Keratinocyte (primary cell): ENCODE results near the gene CAPRIN2. TPM values are rescaled to one million over a fixed set of nuclear protein-coding genes. Genes with fewer than 3 reads are reported as not detected.

Source experiments
- DNase-seq: peaks from one replicate; pipeline ENCODE4 v3.0.0-alpha.2; 2011; ENCODE audit warnings: low read depth, missing footprints, low spot score
- FAIRE-seq: peaks from 2 replicates; lab custom pipeline; 2011; peaks lifted over from hg19 to GRCh38; lab: Jason Lieb, UNC
- H2AFZ ChIP-seq: 2 replicates; pipeline ENCODE4 v1.6.0; 2012; ENCODE audit warnings: low read length, control low read depth, inconsistent platforms; ENCODE audit not compliant: control insufficient read depth
- H3K27ac ChIP-seq: 2 replicates; pipeline ENCODE4 v1.5.1; 2011; ENCODE audit warnings: low read length; ENCODE audit not compliant: control insufficient read depth, insufficient read depth
- H3K27me3 ChIP-seq: 3 replicates; pipeline ENCODE4 v1.6.0; 2011; ENCODE audit warnings: low read length; ENCODE audit not compliant: control insufficient read depth, insufficient read depth; ENCODE audit errors: extremely low read depth
- H3K36me3 ChIP-seq, 2 experiments: 2 replicates in 1 of 2; 3 replicates in 1 of 2; pipeline ENCODE4 v1.5.1; 2011; ENCODE audit warnings: low read length in 2 of 2, mild to moderate bottlenecking in 1 of 2; ENCODE audit not compliant: control insufficient read depth in 2 of 2, insufficient read depth in 2 of 2; ENCODE audit errors: extremely low read depth in 1 of 2
- H3K4me1 ChIP-seq: 3 replicates; pipeline ENCODE4 v1.5.1; 2011; ENCODE audit warnings: low read length; ENCODE audit not compliant: control insufficient read depth, insufficient read depth; ENCODE audit errors: extremely low read depth
- H3K4me2 ChIP-seq: 3 replicates; pipeline ENCODE4 v1.6.0; 2011; ENCODE audit warnings: low read depth, low read length; ENCODE audit not compliant: control insufficient read depth, insufficient read depth; ENCODE audit errors: extremely low read depth
- H3K4me3 ChIP-seq, 3 experiments: fragments of 200-600 bp in 1 of 3; sonication (generic) in 1 of 3; 2 replicates in 2 of 3; 3 replicates in 1 of 3; pipeline ENCODE4 v1.5.1; 2011 to 2016; ENCODE audit warnings: low read length in 3 of 3, mild to moderate bottlenecking in 3 of 3, control low read depth in 2 of 3, inconsistent platforms in 1 of 3, low read depth in 1 of 3, mixed read lengths in 1 of 3, mixed run types in 1 of 3, moderate library complexity in 1 of 3; ENCODE audit not compliant: control insufficient read depth in 2 of 3, insufficient read depth in 2 of 3; ENCODE audit errors: extremely low read depth in 1 of 3
- H3K79me2 ChIP-seq: 2 replicates; pipeline ENCODE4 v1.6.0; 2012; ENCODE audit warnings: low read length; ENCODE audit not compliant: control insufficient read depth, insufficient read depth
- H3K9ac ChIP-seq: 3 replicates; pipeline ENCODE4 v1.6.0; 2011; ENCODE audit warnings: low read length; ENCODE audit not compliant: control insufficient read depth, insufficient read depth; ENCODE audit errors: extremely low read depth
- H3K9me1 ChIP-seq: 3 replicates; pipeline ENCODE4 v1.6.0; 2011; ENCODE audit warnings: low read length; ENCODE audit not compliant: control insufficient read depth, insufficient read depth; ENCODE audit errors: extremely low read depth
- H3K9me3 ChIP-seq: 2 replicates; pipeline ENCODE4 v1.5.1; 2012; ENCODE audit warnings: low read depth, low read length; ENCODE audit not compliant: control insufficient read depth
- H4K20me1 ChIP-seq: 3 replicates; pipeline ENCODE4 v1.6.0; 2011; ENCODE audit warnings: low read length; ENCODE audit not compliant: control insufficient read depth, insufficient read depth; ENCODE audit errors: extremely low read depth
- EZH2 ChIP-seq: IDR thresholded peaks from one replicate; pipeline ENCODE4 v1.6.1; 2012; ENCODE audit warnings: inconsistent platforms, mild to moderate bottlenecking, low read length, moderate library complexity
- dilution Hi-C: fragments of 300-500 bp; cut with MboI; formaldehyde crosslinking; loops from one replicate; pipeline ENCODE4 v1.7.0; 2020; ENCODE audit warnings: low sequenced_read_pairs; ENCODE audit not compliant: extremely low pct_ligation_motif_present
- polyA plus RNA-seq, 5 experiments: library from polyadenylated mRNA; depleted of rRNA in 3 of 5; stranded (reverse) in 3 of 5; stranded (forward) in 1 of 5; unstranded in 1 of 5; fragments of >200 nt; gene quantifications; 1 replicate in 1 of 5; 2 replicates in 3 of 5; 3 replicates in 1 of 5; pipeline versions ENCODE4 v1.2.1 to v1.2.3, GENCODE V29; 2011 to 2012; ENCODE audit warnings: missing spikeins in 2 of 5, low read depth in 1 of 5, low replicate concordance in 1 of 5
- TF ChIP-seq, protein P1 (sequence below), 3 experiments: IDR thresholded peaks in 1 of 3; conservative IDR thresholded peaks in 1 of 3; optimal IDR thresholded peaks in 1 of 3; 2 replicates in 2 of 3; 3 replicates in 1 of 3; pipeline versions ENCODE3 to v1.5.1; 2011; ENCODE audit warnings: low read length in 3 of 3, mild to moderate bottlenecking in 3 of 3, moderate library complexity in 2 of 3, control low read depth in 1 of 3, inconsistent platforms in 1 of 3; ENCODE audit not compliant: insufficient read depth in 2 of 3; ENCODE audit errors: extremely low read depth in 1 of 3

CAPRIN2 gene
- polyA plus RNA-seq, 1 donor (not counting 4 experiments of a cell fraction or from before 2014, with no cell fraction given), result 32.4 TPM

DNA sequence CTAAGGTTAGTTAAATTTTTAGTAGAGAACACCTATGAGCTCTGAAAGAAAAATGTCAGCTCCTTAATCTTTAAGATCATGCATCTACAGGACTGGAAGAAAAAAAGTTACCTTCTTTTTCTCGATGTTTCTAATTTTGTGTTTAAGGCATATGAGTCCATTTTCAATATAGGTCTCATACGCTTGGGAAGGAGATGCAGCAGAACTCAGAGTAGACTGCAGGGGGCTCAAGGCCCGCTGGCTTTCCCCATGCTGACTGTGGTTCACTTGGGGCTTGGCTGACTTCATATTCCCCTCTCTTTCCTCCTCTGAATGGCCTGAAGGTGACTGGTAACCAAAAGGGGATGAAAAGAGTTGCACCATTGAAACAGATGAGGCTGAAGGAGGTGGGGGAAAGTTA, 1.5 kb downstream of the CAPRIN2 start:
- Histone ChIP-seq H3K9ac (peak overlapping the region; percentile 76), H3K4me3 (peak overlapping the region; percentile 79 to 94 (median 90)), H2AFZ (no peak overlapping the region), H3K9me3 (no peaks in the 10 kb centered on the region), H4K20me1 (peaks cover 5% of the 10 kb centered on the region), H3K79me2 (peaks cover 49% of the 10 kb centered on the region), H3K4me1 (peaks cover 42% of the 10 kb centered on the region), H3K9me1 (peaks cover 3% of the 10 kb centered on the region), H3K27me3 (no peaks in the 10 kb centered on the region), H3K4me2 (peak overlapping the region; percentile 99), H3K27ac (no peak overlapping the region), H3K36me3 (peaks cover 1 to 12% of the 10 kb centered on the region in 2 experiments)
- FAIRE-seq, result no peak
- DNase-seq, result no peak
- TF ChIP-seq EZH2, result no peak
- TF ChIP-seq, protein P1, sequence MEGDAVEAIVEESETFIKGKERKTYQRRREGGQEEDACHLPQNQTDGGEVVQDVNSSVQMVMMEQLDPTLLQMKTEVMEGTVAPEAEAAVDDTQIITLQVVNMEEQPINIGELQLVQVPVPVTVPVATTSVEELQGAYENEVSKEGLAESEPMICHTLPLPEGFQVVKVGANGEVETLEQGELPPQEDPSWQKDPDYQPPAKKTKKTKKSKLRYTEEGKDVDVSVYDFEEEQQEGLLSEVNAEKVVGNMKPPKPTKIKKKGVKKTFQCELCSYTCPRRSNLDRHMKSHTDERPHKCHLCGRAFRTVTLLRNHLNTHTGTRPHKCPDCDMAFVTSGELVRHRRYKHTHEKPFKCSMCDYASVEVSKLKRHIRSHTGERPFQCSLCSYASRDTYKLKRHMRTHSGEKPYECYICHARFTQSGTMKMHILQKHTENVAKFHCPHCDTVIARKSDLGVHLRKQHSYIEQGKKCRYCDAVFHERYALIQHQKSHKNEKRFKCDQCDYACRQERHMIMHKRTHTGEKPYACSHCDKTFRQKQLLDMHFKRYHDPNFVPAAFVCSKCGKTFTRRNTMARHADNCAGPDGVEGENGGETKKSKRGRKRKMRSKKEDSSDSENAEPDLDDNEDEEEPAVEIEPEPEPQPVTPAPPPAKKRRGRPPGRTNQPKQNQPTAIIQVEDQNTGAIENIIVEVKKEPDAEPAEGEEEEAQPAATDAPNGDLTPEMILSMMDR (optimal IDR thresholded peaks at IDR 0.05 in 1 of 3, IDR thresholded peaks at IDR 0.05 in 1 of 3, conservative IDR thresholded peaks at IDR 0.05 in 1 of 3; ENCODE audit: extremely low read depth in 1 of 3, insufficient read depth in 2 of 3, low read length in 3 of 3), result peak in 2 of 3 experiments; percentile 16 to 39
- dilution Hi-C loops, result no loop called here

GRCh38 chr12:30752255-30752654, 2.5 kb downstream of the CAPRIN2 start:
- peak overlapping the region; percentile 99 for H3K4me2 ChIP-seq
- H3K4me1 ChIP-seq, result peaks cover 42% of the 10 kb centered on the region
- peaks cover 5% of the 10 kb centered on the region for H4K20me1 ChIP-seq
- no peak overlapping the region for H3K27ac ChIP-seq
- dilution Hi-C loops, result no loop called here
- H3K9me3 ChIP-seq, result no peaks in the 10 kb centered on the region
- no peak overlapping the region for H3K9ac ChIP-seq
- DNase-seq (no peak), FAIRE-seq (no peak)
- H3K4me3 ChIP-seq, result no peak overlapping the region
- H3K9me1 ChIP-seq, result peaks cover 3% of the 10 kb centered on the region
- TF ChIP-seq, protein P1 (optimal IDR thresholded peaks at IDR 0.05 in 1 of 3, IDR thresholded peaks at IDR 0.05 in 1 of 3, conservative IDR thresholded peaks at IDR 0.05 in 1 of 3; ENCODE audit: extremely low read depth in 1 of 3, insufficient read depth in 2 of 3, low read length in 3 of 3), result no peak
- TF ChIP-seq EZH2, result no peak
- no peaks in the 10 kb centered on the region for H3K27me3 ChIP-seq
- H2AFZ ChIP-seq, result no peak overlapping the region
- H3K79me2 ChIP-seq, result peaks cover 55% of the 10 kb centered on the region
- peaks cover 1 to 12% of the 10 kb centered on the region in 2 experiments for H3K36me3 ChIP-seq
